Peyer's patch (tissue), 4 donors: ENCODE data around the gene ITGA8.

Source experiments
- CTCF ChIP-seq, 6 experiments: fragments of 450-650 bp in 4 of 6; fragments of 200-600 bp in 2 of 6; sonication (generic) in 1 of 6; IDR thresholded peaks; one replicate each; pipeline ENCODE4 v1.5.1; 2017 to 2019; ENCODE audit warnings: antibody characterized with exemption in 6 of 6, mild to moderate bottlenecking in 3 of 6, moderate library complexity in 1 of 6
- POLR2A ChIP-seq, 2 donors: fragments of 450-650 bp; IDR thresholded peaks; one replicate each; pipeline ENCODE4 v1.5.1; 2017; ENCODE audit warnings: antibody characterized with exemption in 2 of 2, mild to moderate bottlenecking in 2 of 2, moderate library complexity in 2 of 2

GRCh38 chr10:15700078-15700674, 19.5 kb downstream of the ITGA8 start:
- TF ChIP-seq CTCF (IDR thresholded peaks at IDR 0.05) (no peak), POLR2A (IDR thresholded peaks at IDR 0.05) (no peak)
